Measurements from ENCODE around the gene IL1B. TPM values are rescaled to one million over a fixed set of nuclear protein-coding genes. Genes with fewer than 3 reads are reported as not detected.

The IL1B gene
- total and polyA plus RNA-seq, 7 donors: 0.55 to 32.4 (median 4.9) TPM; not detected in 1

GRCh38 chr2:112787294-112787693, 49.3 kb downstream of the IL1B start:
- H3K27me3 ChIP-seq: no peaks in the 10 kb centered on the region
- WGBS, 2 donors: 93 to 95% methylated on average over 3 of the region's 3 CpGs
- H3K9me3 ChIP-seq: no peaks in the 10 kb centered on the region
- TF ChIP-seq POLR2A (IDR thresholded peaks at IDR 0.05) (no peak), CTCF (IDR thresholded peaks at IDR 0.05) (no peak), EP300 (IDR thresholded peaks at IDR 0.05) (no peak), POLR2AphosphoS5 (IDR thresholded peaks at IDR 0.05) (no peak)
- H3K36me3 ChIP-seq: no peaks in the 10 kb centered on the region
- intact Hi-C loops (cut with DNase I): no loop called here
- no peak overlapping the region for H3K27ac ChIP-seq
- no peaks in the 10 kb centered on the region for H3K4me1 ChIP-seq
- no peak overlapping the region for H3K4me3 ChIP-seq
- DNase-seq: no peak

GRCh38 chr2:112784199-112785189, 52.1 kb downstream of the IL1B start, which contains the start of gene IL1A:
Gene IL1A (minus strand): TSS chr2:112784493. CDS start chr2:112783770, 723 bp downstream.
- H3K27me3 ChIP-seq: no peaks in the 10 kb centered on the region
- TF ChIP-seq POLR2A (IDR thresholded peaks at IDR 0.05) (no peak), CTCF (IDR thresholded peaks at IDR 0.05) (no peak), POLR2AphosphoS5 (IDR thresholded peaks at IDR 0.05) (no peak), EP300 (IDR thresholded peaks at IDR 0.05) (no peak)
- no peak within 1 kb of the TSS for H3K27ac ChIP-seq
- H3K9me3 ChIP-seq: no peaks in the 10 kb centered on the region
- H3K36me3 ChIP-seq: no peaks in the 10 kb centered on the region
- H3K4me3 ChIP-seq: no peak within 1 kb of the TSS
- H3K4me1 ChIP-seq: no peaks in the 10 kb centered on the region
- 27 to 49% methylated on average over 13 of the region's 13 CpGs for WGBS, 2 donors
- no peak for DNase-seq
- intact Hi-C loops (cut with DNase I): no loop called here

GRCh38 chr2:112783187-112783714, 53.3 kb downstream of the IL1B start:
- no peak overlapping the region for H3K4me3 ChIP-seq
- intact Hi-C loops (cut with DNase I): no loop called here
- no peaks in the 10 kb centered on the region for H3K9me3 ChIP-seq
- 93 to 96% methylated on average over 3 of the region's 3 CpGs for WGBS, 2 donors
- H3K27me3 ChIP-seq: no peaks in the 10 kb centered on the region
- no peak overlapping the region for H3K27ac ChIP-seq
- H3K36me3 ChIP-seq: no peaks in the 10 kb centered on the region
- no peak for DNase-seq
- H3K4me1 ChIP-seq: no peaks in the 10 kb centered on the region
- TF ChIP-seq CTCF (IDR thresholded peaks at IDR 0.05) (no peak), POLR2AphosphoS5 (IDR thresholded peaks at IDR 0.05) (no peak), POLR2A (IDR thresholded peaks at IDR 0.05) (no peak), EP300 (IDR thresholded peaks at IDR 0.05) (no peak)

GRCh38 chr2:112782234-112782799, 54.3 kb downstream of the IL1B start:
- Histone ChIP-seq H3K36me3 (no peaks in the 10 kb centered on the region), H3K4me3 (no peak overlapping the region), H3K4me1 (no peaks in the 10 kb centered on the region), H3K27ac (no peak overlapping the region), H3K27me3 (no peaks in the 10 kb centered on the region), H3K9me3 (no peaks in the 10 kb centered on the region)
- no peak for DNase-seq
- 67 to 91% methylated on average over 3 of the region's 3 CpGs for WGBS, 2 donors
- intact Hi-C loops (cut with DNase I): no loop called here
- TF ChIP-seq POLR2A (IDR thresholded peaks at IDR 0.05) (no peak), POLR2AphosphoS5 (IDR thresholded peaks at IDR 0.05) (no peak), CTCF (IDR thresholded peaks at IDR 0.05) (no peak), EP300 (IDR thresholded peaks at IDR 0.05) (no peak)

Other genes starting within 250 kb of the IL1B start
- 10 to 100 TPM; 11.4 to 25.1 (median 14.3) TPM for gene SLC20A1, start 190.8 kb downstream of the IL1B start, total RNA-seq
- gene SLC20A1, start 190.8 kb downstream of the IL1B start, polyA plus RNA-seq: 10 to 100 TPM; 18.0 to 34.9 (median 31.0) TPM
- not detected for gene NT5DC4, start 115.8 kb downstream of the IL1B start, total RNA-seq
- gene NT5DC4, start 115.8 kb downstream of the IL1B start, polyA plus RNA-seq: under 1 TPM in 1 of 3 donors, not detected in 2; 0.89 TPM
- under 1 TPM in 2 of 4 donors, not detected in 2; 0.28 to 0.54 TPM for gene CKAP2L, start 72.2 kb downstream of the IL1B start, total RNA-seq
- gene CKAP2L, start 72.2 kb downstream of the IL1B start, polyA plus RNA-seq: 1 to 10 TPM in 2 of 3 donors, under 1 TPM in 1; under 0.01 to 3.0 (median 2.3) TPM
- not detected for gene IL1A, start 52.3 kb downstream of the IL1B start, total RNA-seq
- under 1 TPM in 2 of 3 donors, not detected in 1; 0.46 to 0.73 TPM for gene IL1A, start 52.3 kb downstream of the IL1B start, polyA plus RNA-seq
- gene IL37, start 74.4 kb upstream of the IL1B start, total RNA-seq: not detected
- gene IL37, start 74.4 kb upstream of the IL1B start, polyA plus RNA-seq: 1 to 10 TPM in 1 of 3 donors, not detected in 2; 1.3 TPM
- gene IL36G, start 141.2 kb upstream of the IL1B start, total RNA-seq: not detected
- gene IL36G, start 141.2 kb upstream of the IL1B start, polyA plus RNA-seq: under 1 TPM in 1 of 3 donors, not detected in 2; 0.17 TPM
- not detected for gene IL36A, start 168.7 kb upstream of the IL1B start, total RNA-seq
- gene IL36A, start 168.7 kb upstream of the IL1B start, polyA plus RNA-seq: not detected
- gene IL36B, start 216.1 kb upstream of the IL1B start, total RNA-seq: not detected
- not detected for gene IL36B, start 216.1 kb upstream of the IL1B start, polyA plus RNA-seq
- not detected for gene IL36RN, start 222.4 kb upstream of the IL1B start, total RNA-seq
- gene IL36RN, start 222.4 kb upstream of the IL1B start, polyA plus RNA-seq: under 1 TPM in 1 of 3 donors, not detected in 2; 0.03 TPM
- not detected for gene IL1F10, start 231.2 kb upstream of the IL1B start, total RNA-seq
- gene IL1F10, start 231.2 kb upstream of the IL1B start, polyA plus RNA-seq: not detected